ENCODE measurements around the gene IQCE.
"Not testable (repeated sequence)": the region's sequence is repeated elsewhere in the genome, so short reads cannot be mapped to it uniquely, and the experiment has no call there.

Gene IQCE

GRCh38 chr7:2520761-2521290 is 38.0 kb upstream of the IQCE start:
- ATAC-seq (no peak), DNase-seq (no peak)

GRCh38 chr7:2521341-2521745 is 37.4 kb upstream of the IQCE start:
- no peak for ATAC-seq
- no peak for DNase-seq

- peak; percentile 67 for ATAC-seq
- DNase-seq: peak; percentile 85
These were observed 36.7 kb upstream of the IQCE start for GRCh38 chr7:2521952-2522591.

GRCh38 chr7:2522780-2523433 is 35.9 kb upstream of the IQCE start:
- peak; percentile 56 for DNase-seq
- ATAC-seq: no peak

- DNase-seq: no peak
- ATAC-seq: no peak
These were observed 35.3 kb upstream of the IQCE start for GRCh38 chr7:2523461-2523936.

GRCh38 chr7:2523941-2524807 is 34.6 kb upstream of the IQCE start:
- ATAC-seq (no peak), DNase-seq (no peak)

- ATAC-seq (no peak), DNase-seq (no peak)
These were observed 33.7 kb upstream of the IQCE start for GRCh38 chr7:2524808-2525657.

- ATAC-seq (no peak), DNase-seq (peak; percentile 9)
These were observed 32.8 kb upstream of the IQCE start for GRCh38 chr7:2525658-2526630.

- DNase-seq (peak; percentile 7), ATAC-seq (no peak)
These were observed 31.9 kb upstream of the IQCE start for GRCh38 chr7:2526659-2527504.

- ATAC-seq: no peak
These were observed 31.0 kb upstream of the IQCE start for GRCh38 chr7:2527505-2528467.

GRCh38 chr7:2528481-2529095 is 30.2 kb upstream of the IQCE start:
- no peak for ATAC-seq
- DNase-seq: no peak

More at GRCh38 chr7:2527505-2528467, 31.0 kb upstream of the IQCE start:
- peak; percentile 58 for DNase-seq

GRCh38 chr7:2529161-2530070 is 29.4 kb upstream of the IQCE start:
- ATAC-seq (peak; percentile 62), DNase-seq (peak; percentile 74)

GRCh38 chr7:2530071-2530987 is 28.4 kb upstream of the IQCE start:
- DNase-seq (peak; percentile 84), ATAC-seq (peak; percentile 66)

GRCh38 chr7:2530994-2531795 is 27.6 kb upstream of the IQCE start:
- not testable (repeated sequence) for DNase-seq, ATAC-seq

- DNase-seq, ATAC-seq: not testable (repeated sequence)
These were observed 27.0 kb upstream of the IQCE start for GRCh38 chr7:2531796-2532110.

Data from stimulated activated naive CD8-positive, alpha-beta T cell treated with anti-CD3 and anti-CD28 coated beads, Interleukin-15, Interleukin-2, amounts not matched to agents 100 U/mL and 50 U/mL, for 24 hours (primary cell).